Measurements from ENCODE around the gene DCTN3.

The DCTN3 gene

DNA sequence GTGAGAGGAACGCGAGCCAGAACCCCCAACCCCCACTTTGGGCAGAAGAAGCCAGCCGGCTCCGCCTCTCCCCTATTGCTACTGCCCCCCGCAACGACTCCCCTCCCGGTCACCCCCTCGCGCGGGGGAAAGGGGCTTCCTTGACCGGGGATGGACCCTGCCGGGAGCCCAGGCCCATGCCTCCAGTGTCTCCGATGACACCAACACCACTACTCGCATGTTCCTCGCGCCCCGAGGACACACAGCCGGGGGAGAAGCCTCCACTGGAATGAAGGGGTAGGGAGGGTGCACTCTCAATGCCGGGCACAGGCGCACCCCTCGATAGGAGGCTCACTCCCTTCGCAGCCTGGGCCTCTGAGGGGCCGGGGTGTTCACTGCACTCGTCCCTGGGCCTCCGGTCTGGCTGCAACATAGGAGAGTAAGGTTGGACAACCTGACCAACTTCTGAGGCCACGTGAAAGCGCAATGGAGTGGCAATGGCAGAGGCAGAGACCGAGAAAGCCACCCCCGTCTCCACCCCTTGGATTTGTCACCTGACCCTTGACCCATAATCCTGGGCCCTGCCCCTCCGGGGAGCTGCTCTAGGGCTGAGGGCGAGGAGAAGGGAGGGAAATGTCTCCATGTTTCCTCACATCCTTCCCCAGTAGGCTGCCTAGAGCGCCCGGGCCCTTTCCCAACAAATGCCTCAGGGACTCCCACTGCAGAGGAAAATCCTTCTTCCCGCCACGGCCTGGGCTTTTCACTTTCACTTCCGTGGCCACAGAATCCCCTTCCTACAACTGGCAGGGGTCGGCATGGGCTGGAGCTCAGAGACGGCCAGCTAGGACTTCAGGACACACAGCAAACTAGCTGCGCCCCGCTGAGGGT is 29.7 kb downstream of the DCTN3 start:
- DNase-seq (ENCODE audit: low read depth in 2 of 2) = no peak

DNA sequence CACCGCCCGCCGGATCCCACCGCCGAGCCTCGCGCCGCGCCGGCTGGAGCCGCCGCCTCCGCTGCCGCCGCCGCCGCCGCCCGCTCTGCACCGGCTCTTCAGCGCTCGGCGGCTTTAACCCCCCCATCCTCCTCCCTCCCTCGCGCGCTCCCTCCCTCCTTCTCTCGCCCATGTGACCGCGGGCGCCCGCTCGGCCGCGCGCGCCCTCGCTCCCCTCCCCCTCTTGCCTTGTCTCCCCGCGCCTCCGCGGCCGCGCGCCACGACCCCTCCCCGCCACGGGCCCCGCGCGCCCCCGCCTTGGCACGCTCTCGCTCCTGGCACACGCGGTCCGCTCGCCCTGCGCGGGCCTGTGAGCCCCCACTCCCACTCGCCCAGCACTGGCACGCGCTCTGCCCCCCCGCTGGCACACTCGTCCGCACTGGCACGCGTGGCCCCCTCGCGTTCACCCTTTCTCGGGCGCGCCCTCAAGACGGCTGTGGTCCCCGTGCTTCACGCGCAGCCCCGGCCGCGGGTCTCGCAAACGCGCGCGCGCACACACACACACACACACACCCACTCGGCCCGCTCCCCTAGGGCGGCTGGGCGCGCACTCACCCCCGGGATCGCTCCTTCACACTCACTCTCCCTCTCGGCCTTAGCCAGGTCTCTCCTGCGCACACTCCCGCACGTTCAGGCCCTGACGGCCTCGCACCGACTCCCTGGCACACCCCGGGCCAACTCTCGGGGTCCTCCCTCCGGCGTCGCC is 30.5 kb downstream of the DCTN3 start, which contains the start of gene CNTFR:
Gene CNTFR (minus strand): TSS at position 89 of the 745 bp plus-strand sequence. CDS start 20,743 bp downstream, outside the sequence.
- no peak for DNase-seq (ENCODE audit: low read depth in 2 of 2)

DNA sequence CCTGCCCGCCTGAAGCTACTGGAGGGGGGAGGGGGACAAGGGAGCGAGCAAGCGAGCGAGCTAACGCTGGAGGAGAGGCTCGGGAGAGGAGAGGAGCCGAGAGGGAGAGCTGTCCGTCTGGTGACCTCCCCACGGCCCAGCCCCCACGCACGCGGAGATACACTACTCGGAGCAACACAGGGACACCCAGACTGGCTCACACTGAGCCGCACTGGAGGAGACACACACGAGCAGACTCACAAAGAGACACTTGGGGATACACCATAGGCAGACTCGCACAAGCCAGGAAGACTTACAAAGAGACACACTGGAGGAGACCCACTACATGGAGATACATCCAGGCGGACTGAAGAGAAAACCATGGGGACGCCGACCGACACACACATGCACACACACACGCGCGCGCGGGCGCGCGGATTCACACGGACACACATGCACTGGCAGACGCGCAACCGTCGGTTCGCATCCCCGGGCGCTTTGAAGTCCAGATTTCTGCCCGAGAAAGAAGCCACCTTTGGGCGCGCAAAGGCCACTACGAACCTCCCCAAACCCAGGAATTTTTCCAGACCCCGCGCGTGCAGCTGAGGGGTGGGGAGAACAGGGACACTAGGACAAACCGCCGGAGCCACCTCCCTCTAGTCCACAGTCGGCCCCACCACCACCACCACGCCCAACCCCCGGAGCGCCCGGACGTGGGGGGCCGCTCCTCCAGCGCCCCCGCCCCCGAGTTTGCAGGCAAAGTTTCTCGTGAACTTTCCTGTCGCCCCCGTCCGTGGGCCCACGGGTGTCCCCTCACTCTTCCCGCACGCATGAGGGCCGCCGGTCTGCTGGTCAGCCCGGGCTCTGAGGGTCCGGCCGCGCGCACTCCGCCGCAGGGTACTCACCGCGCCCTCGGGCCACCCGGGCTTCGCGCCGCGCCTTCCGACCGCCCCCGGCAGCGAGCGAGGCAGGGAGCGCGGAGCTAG is 31.3 kb downstream of the DCTN3 start:
- no peak for DNase-seq (ENCODE audit: low read depth in 2 of 2)

DNA sequence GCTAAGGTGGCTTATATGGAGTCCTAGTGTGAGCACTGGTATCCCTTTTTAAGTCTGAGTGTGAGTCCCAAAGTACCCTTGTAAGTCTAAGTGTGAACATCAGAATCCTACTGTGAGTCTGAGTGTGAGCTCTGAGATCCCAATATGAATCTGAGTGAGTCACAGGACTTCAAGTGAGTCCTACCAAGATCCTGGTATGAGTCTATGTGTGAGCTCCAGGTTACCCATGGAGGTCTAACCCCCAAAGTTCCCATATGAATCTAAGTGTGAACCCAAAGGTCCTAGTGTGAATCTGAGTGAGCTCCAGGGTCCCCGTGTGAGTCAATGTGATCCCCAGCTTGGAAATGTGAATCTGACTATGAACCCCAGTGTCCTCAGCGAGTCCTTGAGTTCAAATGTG is 33.0 kb downstream of the DCTN3 start:
- DNase-seq (ENCODE audit: low read depth in 2 of 2) = no peak

DNA sequence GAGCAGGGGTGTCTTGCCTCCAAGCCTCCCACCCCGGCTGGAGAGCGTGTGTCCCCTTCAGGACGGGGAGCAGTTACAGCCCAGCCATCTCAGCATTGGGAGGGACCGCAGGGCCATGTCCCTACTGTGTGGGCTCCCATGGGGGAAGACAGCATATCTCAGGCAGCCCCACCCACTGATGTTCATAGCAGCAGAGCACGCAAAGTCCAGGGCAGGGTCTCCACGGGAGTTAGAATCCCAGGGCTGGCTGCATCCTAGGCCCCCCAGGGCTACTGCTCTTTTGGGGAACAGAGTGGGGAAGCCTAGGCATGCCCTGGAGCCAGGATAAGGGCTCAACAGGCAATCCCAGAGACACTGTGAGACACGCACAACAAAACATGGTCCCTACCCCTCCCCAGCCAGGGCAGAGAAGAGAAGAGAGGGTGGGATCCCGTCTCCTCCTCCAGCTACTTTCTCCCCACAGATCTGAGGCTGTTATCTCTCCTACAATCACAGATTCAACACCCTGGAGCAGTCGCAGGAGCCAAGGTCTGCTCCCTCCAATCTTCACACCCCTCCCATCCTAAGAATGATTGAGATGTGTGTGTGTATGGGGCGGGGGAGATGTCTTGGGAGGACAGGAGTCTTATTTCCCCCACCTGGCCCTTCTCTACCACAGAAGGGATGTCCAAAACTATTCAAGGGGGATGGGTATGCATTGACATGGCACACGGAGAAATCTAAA is 34.2 kb downstream of the DCTN3 start:
- DNase-seq (ENCODE audit: low read depth in 2 of 2) = no peak

DNA sequence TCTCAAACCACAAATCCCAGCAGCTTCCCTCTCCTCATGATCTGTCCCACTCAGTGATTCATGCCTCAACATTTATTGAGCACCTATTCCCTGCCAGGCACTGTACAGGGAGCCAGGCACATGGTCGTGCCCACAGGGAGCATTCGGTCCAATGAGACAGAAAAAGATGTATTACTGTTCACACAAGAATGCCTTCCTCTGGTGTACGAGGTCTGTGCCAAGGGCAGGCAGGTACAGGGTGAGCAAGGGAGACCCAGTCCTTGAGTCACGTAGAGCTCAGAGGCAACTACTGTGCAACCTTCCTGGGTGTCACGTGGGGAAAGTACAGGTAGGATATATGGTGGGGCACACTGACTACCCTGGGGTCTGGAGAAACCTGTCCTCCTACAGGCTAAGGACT is 35.3 kb downstream of the DCTN3 start:
- no peak for DNase-seq (ENCODE audit: low read depth in 2 of 2)

DNA sequence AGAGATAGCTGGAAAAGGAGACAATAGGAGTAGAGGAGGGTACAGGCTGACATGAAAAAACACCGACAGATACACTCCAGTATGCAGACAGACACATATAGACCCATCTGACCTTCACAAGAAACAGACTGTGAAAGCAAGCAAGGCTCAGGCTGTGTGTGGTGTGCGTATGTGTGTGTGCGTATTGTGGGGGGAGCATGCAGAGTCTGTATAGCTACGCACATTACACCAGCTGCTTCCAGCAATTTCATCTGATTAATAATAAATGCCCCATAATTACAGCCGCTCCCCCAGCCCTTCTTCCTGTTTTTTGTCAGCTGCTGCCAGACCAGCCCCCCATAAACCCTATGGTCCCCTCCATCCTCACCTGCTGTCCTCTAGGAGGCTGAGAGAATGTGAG is 37.5 kb downstream of the DCTN3 start:
- DNase-seq (ENCODE audit: low read depth in 2 of 2) = no peak

DNA sequence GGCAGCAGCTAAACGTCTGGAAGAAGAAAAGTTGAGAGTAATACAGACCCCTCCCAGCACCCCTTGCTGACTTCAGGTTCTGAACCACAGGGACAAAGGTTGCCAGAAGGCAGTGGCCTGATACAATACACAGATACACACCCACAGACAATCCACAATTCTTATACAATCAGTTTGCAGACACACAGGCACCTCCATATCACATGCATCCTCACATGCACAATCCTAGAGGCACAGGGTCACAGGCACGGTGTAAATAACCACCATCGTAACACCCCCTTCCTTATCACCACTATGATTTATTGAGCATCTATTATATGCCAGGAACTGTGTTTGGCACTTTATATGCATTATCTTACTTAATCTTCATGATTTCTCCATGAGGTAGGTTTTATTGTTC is 39.0 kb downstream of the DCTN3 start:
- DNase-seq (ENCODE audit: low read depth in 2 of 2) = no peak

DNA sequence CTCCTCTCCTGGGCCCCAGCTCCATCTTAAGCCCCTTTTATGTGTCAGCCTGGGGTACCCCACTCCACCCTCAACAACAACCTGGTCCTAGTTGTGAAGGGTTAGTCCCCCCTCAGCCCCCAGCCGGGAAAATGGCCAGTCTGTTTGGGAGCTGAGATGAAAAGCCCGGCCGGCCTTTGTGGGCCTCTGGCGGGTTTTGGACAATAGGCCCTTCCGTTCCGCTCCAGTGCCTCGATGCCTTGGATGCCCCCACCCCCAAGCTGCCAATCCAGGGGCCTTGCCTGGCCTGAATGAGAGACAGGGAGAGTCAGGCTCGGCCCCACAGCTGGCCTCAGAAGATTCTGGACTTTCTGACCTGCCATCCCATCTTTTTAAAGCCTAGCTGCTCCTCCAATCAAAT is 39.9 kb downstream of the DCTN3 start:
- DNase-seq (ENCODE audit: low read depth in 2 of 2) = no peak

DNA sequence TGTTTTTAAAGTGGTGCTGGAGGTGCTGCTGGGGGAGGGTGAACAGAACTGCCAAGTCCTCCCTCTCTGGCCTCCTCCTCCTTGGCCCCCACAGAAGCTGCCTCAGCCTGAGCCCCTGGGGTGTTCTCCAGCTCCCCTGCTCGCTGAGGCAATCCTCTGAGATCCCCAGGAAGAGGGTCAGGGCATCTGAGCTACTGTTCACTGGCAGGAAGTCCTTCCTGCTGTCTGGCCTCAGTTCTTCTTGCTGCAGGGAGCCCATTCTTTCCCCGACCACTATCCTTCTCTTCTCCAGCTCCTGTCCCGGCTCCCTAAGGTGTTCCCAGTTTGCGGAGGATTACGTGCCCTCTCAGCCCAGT is 40.5 kb downstream of the DCTN3 start:
- no peak for DNase-seq (ENCODE audit: low read depth in 2 of 2)

DNA sequence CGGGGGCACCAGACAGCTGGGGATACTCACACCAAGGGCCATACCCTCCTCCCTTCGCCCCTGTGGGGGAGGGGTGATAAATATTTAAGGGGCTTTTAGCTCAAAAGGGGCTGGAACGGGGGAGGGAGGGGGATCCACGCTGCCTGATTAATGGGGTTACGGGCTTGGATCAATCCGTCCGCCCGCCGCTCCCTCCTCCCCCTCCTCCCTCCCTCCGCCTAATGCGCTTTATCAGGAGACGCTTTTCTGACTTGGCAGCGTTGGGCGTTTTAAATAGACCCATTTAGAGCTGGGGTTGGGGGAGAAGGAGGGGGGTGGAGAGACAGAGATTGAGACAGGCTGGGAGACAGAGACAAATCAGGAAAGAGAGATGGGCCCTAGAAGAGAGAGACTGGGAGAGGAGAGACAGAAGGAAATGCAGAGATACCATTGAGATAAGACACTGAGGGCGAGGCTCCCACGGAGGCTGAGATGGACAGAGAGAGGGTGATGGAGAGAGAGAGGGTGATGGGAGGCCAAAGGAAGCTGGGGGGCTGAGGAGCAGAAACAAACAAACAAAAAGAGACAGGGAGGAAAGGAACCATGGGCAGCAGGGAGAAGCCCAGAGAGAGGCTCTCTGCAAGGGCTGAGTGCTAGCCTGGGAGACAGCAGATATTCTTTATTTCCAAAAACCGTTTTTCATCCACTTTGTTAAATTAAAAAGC is 41.0 kb downstream of the DCTN3 start:
- no peak for DNase-seq (ENCODE audit: low read depth in 2 of 2)

DNA sequence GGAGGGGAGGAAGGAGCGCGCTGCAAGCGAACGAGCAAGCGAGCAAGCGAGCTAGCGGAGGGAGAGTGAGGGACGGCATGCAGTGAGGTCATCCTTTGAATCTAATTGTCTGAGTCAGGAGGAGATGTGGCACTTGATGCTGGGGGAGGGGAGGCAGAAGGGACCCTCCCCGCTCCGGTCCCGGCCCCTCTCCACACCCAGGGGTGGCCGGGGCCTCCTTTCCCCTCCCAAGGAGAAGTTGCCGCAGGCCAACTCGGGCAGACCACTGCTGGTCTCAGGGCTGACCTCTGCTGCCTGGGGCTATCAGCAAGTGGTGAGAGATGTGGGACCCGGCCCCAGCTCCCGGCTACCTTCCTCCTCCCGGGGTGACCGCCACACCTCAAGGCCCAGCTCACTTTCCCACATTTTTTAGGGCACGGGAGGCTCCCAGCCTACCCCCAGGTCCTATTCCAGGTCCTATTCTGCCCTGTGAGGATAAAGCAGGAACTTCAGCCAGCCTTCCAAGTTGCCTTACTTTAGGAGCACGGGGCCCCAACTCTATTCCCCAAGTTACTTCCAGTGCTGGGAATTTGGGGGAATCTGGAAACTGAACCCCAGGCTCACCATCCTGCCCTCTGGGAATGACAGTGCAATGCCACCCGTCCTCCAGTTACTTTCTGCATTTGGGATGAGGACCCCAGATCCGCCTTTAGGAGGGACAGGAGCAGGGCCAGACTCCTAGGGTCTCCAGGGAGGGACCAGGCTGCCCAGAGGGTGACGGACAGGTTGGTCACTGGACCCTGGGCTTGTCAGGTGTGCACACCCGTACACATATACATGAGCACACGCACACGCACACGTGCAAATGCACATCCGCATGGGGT is 41.8 kb downstream of the DCTN3 start:
- no peak for DNase-seq (ENCODE audit: low read depth in 2 of 2)

DNA sequence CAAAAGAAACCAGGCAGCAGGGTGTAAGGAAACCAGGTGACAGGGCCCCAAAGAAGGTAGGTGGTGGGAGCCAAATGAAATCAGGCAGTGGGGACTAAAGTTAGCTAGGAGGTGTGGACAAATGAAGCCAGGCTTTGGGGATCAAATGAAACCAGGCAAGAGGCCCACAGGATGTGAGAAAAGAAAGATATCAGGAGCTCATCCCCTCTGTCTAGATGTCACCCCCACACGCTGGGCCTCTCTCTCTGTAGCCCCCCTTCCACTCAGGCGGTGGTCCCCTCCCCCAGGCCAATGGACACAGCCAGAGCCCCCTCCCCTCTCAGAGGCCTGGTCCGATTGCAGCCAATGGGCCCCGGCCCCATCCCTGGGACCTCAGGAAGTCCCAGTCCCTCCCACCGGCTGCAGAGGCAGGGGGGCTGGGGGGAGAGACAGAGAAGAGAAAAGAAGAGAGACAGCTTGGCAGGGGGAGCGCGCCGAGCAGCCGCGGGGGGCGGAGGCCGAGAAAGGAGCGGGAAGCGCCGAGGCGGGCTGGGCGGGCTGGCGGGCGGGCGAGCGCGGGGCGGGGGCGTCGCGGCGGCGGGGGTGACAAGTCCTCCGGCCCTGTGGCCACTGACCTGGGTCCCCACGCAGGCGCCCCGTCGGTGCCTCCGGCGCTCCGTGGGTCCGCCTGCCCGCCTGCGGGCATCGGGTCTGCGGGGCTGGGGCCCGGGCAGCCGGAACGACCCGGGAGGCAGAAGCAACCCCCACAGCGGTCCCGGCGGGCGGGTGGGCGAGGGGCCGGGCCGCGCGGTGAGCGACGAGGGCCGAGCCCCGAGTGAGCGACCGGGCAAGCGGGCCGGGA is 42.7 kb downstream of the DCTN3 start:
- DNase-seq (ENCODE audit: low read depth in 2 of 2) = no peak

DNA sequence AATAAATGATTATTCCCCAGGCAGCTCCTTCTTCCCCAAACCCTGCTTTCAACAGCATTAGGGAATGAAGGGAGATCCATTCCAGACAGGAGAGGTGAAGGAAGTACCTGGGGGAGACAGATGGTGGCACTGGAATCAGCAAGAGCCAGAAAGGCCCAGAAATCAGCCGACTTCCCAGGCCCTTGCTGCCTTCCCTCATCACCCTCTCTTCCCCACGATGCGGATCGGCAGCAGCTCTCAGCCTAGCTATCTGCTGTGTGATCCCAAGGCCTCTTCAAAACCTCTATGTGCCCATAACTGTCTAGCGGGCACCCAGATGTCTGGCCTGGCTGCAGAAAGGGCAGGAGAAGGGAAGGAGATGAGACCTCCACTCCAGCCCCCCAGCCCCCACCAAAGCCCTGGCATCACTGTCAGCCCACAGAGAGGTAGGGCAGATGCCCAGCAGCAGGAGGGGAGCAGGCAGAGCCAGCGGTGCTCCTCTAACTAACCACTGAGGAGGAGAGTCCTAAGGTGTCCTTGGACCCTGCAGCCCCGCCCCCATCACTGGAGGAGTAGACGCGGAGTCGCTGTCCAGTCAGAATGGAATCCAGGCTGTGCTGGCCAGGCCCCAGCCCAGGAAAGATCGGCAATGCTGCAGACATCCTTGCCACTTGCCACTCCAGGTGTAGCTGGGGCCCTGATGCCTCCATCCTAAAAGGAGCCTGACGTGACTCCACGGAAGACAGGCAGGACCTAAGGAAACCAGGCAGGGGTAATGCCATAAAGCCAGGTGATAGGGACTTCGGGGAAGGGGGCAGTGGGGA is 43.5 kb downstream of the DCTN3 start:
- DNase-seq (ENCODE audit: low read depth in 2 of 2) = no peak

DNA sequence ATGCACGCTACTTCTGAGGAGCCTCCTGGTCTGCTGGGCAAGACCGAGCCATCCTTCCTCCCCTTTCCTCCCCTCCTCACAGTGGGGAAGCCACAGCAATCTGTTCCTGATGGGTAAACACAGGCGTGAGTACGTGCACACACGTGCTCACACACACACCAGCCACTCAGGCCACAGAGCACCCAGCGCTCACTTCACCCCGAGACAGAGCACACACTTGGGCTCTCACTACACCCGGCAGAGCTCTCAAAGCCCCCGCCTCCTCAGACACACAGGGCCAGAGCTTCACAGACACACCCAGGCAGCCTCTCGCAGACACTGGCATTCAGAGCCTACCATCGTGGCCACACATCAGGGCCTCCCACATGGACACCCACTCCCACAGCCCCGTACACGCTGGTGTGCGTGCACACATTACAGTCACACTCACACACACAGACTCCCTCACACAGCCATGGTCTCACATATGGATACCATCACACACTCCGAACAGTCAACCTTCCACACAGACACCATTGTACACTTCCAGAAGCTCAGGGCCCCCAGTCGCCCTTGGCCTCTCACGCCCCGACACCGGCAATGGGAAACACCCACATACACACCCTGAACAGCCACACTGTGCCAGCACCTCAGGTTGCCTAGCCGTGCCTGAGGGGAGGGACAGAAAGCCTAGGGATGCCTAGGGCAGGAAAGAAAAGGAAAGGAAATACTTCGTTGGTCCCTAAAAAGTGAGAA is 44.3 kb downstream of the DCTN3 start:
- no peak for DNase-seq (ENCODE audit: low read depth in 2 of 2)

DNA sequence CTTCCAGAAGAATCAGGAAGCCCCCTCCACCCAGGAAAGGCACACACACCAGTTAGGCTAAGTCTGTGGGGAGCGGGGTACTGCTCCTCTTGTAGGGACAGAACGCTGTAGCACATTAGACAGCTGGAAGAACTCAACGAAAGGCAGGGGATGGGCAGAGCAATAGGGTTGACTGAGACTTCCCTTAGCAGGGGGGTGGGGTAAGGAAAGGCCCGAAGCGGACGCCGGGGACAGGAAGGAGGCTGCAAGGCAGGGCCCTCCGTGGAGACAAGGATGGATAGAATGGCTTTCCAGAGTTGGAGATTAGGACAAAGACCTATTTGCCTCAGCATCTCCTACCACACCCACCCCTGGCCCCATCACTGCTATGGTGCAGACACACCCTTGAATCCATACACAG is 45.1 kb downstream of the DCTN3 start:
- no peak for DNase-seq (ENCODE audit: low read depth in 2 of 2)

DNA sequence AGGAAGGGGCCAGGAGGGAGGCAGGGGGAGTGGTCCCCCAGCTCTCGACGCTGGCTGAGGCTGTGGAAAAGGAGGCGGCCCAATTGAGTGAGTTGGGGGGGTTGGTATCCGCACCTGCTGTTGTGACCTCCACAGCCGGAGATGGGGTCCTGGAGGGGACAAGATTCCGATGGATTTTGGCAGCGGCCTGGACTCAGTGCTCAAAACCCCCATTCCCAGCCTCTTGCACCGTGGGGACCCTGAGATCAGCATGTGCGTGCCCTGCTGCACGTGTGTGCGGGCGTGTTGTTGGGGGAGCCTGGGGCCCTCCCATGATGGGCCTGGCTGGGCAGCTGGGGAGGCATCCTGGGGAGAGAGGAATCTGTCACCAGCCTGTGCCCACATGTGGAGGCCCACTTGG is 45.7 kb downstream of the DCTN3 start:
- no peak for DNase-seq (ENCODE audit: low read depth in 2 of 2)

All from stimulated activated CD8-positive, alpha-beta memory T cell treated with anti-CD3 and anti-CD28 coated beads, Interleukin-15, amount 100 ng/mL, for 48 hours (primary cell).